ENCODE results near the gene ORC3. TPM values are rescaled to one million over a fixed set of nuclear protein-coding genes. Genes with fewer than 3 reads are reported as not detected.
"Not testable (repeated sequence)": the region's sequence is repeated elsewhere in the genome, so short reads cannot be mapped to it uniquely, and the experiment has no call there.

Gene ORC3
- polyA plus RNA-seq, 2 donors: 8.1 to 8.5 TPM

- Histone ChIP-seq H3K27me3 (ENCODE audit: control insufficient read depth in 1 of 2, insufficient read depth in 2 of 2, low read length in 2 of 2) (no peaks in the 10 kb centered on the region), H3K4me1 (ENCODE audit: control insufficient read depth in 2 of 2, insufficient read depth in 2 of 2, low read length in 1 of 2) (no peaks in the 10 kb centered on the region), H3K4me3 (ENCODE audit: low read depth in 1 of 2, low read length in 2 of 2) (peak overlapping the region in 1 of 2 donors; percentile 100), H3K9me3 (ENCODE audit: control insufficient read depth in 2 of 2, insufficient read depth in 1 of 2, low read depth in 1 of 2, low read length in 1 of 2) (no peaks in the 10 kb centered on the region), H3K27ac (ENCODE audit: low read depth in 2 of 2, low read length in 1 of 2) (no peak overlapping the region), H3K36me3 (ENCODE audit: control insufficient read depth in 2 of 2, insufficient read depth in 2 of 2, low read length in 1 of 2) (no peaks in the 10 kb centered on the region)
- 10 to 17% methylated on average over 2 of the region's 2 CpGs for WGBS, 2 donors
These were observed 108.6 kb downstream of the ORC3 start for GRCh38 chr6:87698547-87699006.

- Histone ChIP-seq H3K9me3 (ENCODE audit: control insufficient read depth in 2 of 2, insufficient read depth in 1 of 2, low read depth in 1 of 2, low read length in 1 of 2) (no peaks in the 10 kb centered on the region), H3K36me3 (ENCODE audit: control insufficient read depth in 2 of 2, insufficient read depth in 2 of 2, low read length in 1 of 2) (no peaks in the 10 kb centered on the region), H3K4me1 (ENCODE audit: control insufficient read depth in 2 of 2, insufficient read depth in 2 of 2, low read length in 1 of 2) (no peaks in the 10 kb centered on the region), H3K27me3 (ENCODE audit: control insufficient read depth in 1 of 2, insufficient read depth in 2 of 2, low read length in 2 of 2) (no peaks in the 10 kb centered on the region), H3K27ac (ENCODE audit: low read depth in 2 of 2, low read length in 1 of 2) (no peak overlapping the region), H3K4me3 (ENCODE audit: low read depth in 1 of 2, low read length in 2 of 2) (peak overlapping the region in 1 of 2 donors; percentile 100)
- WGBS, 2 donors: 1 to 2% methylated on average over 4 of the region's 4 CpGs
These were observed 109.6 kb downstream of the ORC3 start for GRCh38 chr6:87699576-87699975.

- Histone ChIP-seq H3K27ac (ENCODE audit: low read depth in 2 of 2, low read length in 1 of 2) (peak overlapping the region; percentile 99 to 100), H3K9me3 (ENCODE audit: control insufficient read depth in 2 of 2, insufficient read depth in 1 of 2, low read depth in 1 of 2, low read length in 1 of 2) (no peaks in the 10 kb centered on the region), H3K4me1 (ENCODE audit: control insufficient read depth in 2 of 2, insufficient read depth in 2 of 2, low read length in 1 of 2) (no peaks in the 10 kb centered on the region), H3K27me3 (ENCODE audit: control insufficient read depth in 1 of 2, insufficient read depth in 2 of 2, low read length in 2 of 2) (no peaks in the 10 kb centered on the region), H3K4me3 (ENCODE audit: low read depth in 1 of 2, low read length in 2 of 2) (peak overlapping the region; percentile 79 to 100), H3K36me3 (ENCODE audit: control insufficient read depth in 2 of 2, insufficient read depth in 2 of 2, low read length in 1 of 2) (no peaks in the 10 kb centered on the region)
- 0 to 1% methylated on average over 18 of the region's 18 CpGs for WGBS, 2 donors
These were observed 110.7 kb downstream of the ORC3 start for GRCh38 chr6:87700397-87701343.

- WGBS, 2 donors: 0 to 1% methylated on average over 36 of the region's 36 CpGs
- Histone ChIP-seq H3K27me3 (ENCODE audit: control insufficient read depth in 1 of 2, insufficient read depth in 2 of 2, low read length in 2 of 2) (no peaks in the 10 kb centered on the region), H3K4me1 (ENCODE audit: control insufficient read depth in 2 of 2, insufficient read depth in 2 of 2, low read length in 1 of 2) (no peaks in the 10 kb centered on the region), H3K4me3 (ENCODE audit: low read depth in 1 of 2, low read length in 2 of 2) (peak overlapping the region; percentile 79 to 100), H3K9me3 (ENCODE audit: control insufficient read depth in 2 of 2, insufficient read depth in 1 of 2, low read depth in 1 of 2, low read length in 1 of 2) (no peaks in the 10 kb centered on the region), H3K27ac (ENCODE audit: low read depth in 2 of 2, low read length in 1 of 2) (peak overlapping the region; percentile 99 to 100), H3K36me3 (ENCODE audit: control insufficient read depth in 2 of 2, insufficient read depth in 2 of 2, low read length in 1 of 2) (no peaks in the 10 kb centered on the region)
These were observed 111.4 kb downstream of the ORC3 start for GRCh38 chr6:87701344-87701675.

- peak within 1 kb of the TSS; percentile 99 to 100 for H3K27ac ChIP-seq (ENCODE audit: low read depth in 2 of 2, low read length in 1 of 2)
- 0% methylated on average over 68 to 88 of the region's 88 CpGs for WGBS, 2 donors
- H3K9me3 ChIP-seq (ENCODE audit: control insufficient read depth in 2 of 2, insufficient read depth in 1 of 2, low read depth in 1 of 2, low read length in 1 of 2): no peaks in the 10 kb centered on the region
- no peaks in the 10 kb centered on the region for H3K4me1 ChIP-seq (ENCODE audit: control insufficient read depth in 2 of 2, insufficient read depth in 2 of 2, low read length in 1 of 2)
- peak within 1 kb of the TSS; percentile 79 to 100 for H3K4me3 ChIP-seq (ENCODE audit: low read depth in 1 of 2, low read length in 2 of 2)
- H3K27me3 ChIP-seq (ENCODE audit: control insufficient read depth in 1 of 2, insufficient read depth in 2 of 2, low read length in 2 of 2): no peaks in the 10 kb centered on the region
- H3K36me3 ChIP-seq (ENCODE audit: control insufficient read depth in 2 of 2, insufficient read depth in 2 of 2, low read length in 1 of 2): no peaks in the 10 kb centered on the region
These were observed 112.0 kb downstream of the ORC3 start, which contains the start of gene AKIRIN2 for GRCh38 chr6:87701676-87702588. TSS of gene AKIRIN2 (minus strand) at chr6:87702233. CDS start at chr6:87701684, 549 bp downstream.

- 2% methylated on average over 7 of the region's 7 CpGs for WGBS, 2 donors
- H3K9me3 ChIP-seq (ENCODE audit: control insufficient read depth in 2 of 2, insufficient read depth in 1 of 2, low read depth in 1 of 2, low read length in 1 of 2): no peaks in the 10 kb centered on the region
- peak overlapping the region; percentile 31 to 100 for H3K4me3 ChIP-seq (ENCODE audit: low read depth in 1 of 2, low read length in 2 of 2)
- no peaks in the 10 kb centered on the region for H3K27me3 ChIP-seq (ENCODE audit: control insufficient read depth in 1 of 2, insufficient read depth in 2 of 2, low read length in 2 of 2)
- peak overlapping the region; percentile 33 to 75 for H3K27ac ChIP-seq (ENCODE audit: low read depth in 2 of 2, low read length in 1 of 2)
- no peaks in the 10 kb centered on the region for H3K4me1 ChIP-seq (ENCODE audit: control insufficient read depth in 2 of 2, insufficient read depth in 2 of 2, low read length in 1 of 2)
- no peaks in the 10 kb centered on the region for H3K36me3 ChIP-seq (ENCODE audit: control insufficient read depth in 2 of 2, insufficient read depth in 2 of 2, low read length in 1 of 2)
These were observed 112.6 kb downstream of the ORC3 start for GRCh38 chr6:87702589-87702945.

- H3K27ac ChIP-seq (ENCODE audit: low read depth in 2 of 2, low read length in 1 of 2): peak overlapping the region in 1 of 2 donors; percentile 75
- WGBS, 2 donors: 80 to 81% methylated on average over 19 of the region's 19 CpGs
- H3K4me3 ChIP-seq (ENCODE audit: low read depth in 1 of 2, low read length in 2 of 2): peak overlapping the region in 1 of 2 donors; percentile 100
These were observed 113.1 kb downstream of the ORC3 start for GRCh38 chr6:87703039-87703438.

GRCh38 chr6:87705070-87705691, 115.2 kb downstream of the ORC3 start:
- no peaks in the 10 kb centered on the region for H3K36me3 ChIP-seq (ENCODE audit: control insufficient read depth in 2 of 2, insufficient read depth in 2 of 2, low read length in 1 of 2)
- WGBS, 2 donors: 81% methylated on average over 4 of the region's 4 CpGs
- H3K27me3 ChIP-seq (ENCODE audit: control insufficient read depth in 1 of 2, insufficient read depth in 2 of 2, low read length in 2 of 2): no peaks in the 10 kb centered on the region
- no peak overlapping the region for H3K27ac ChIP-seq (ENCODE audit: low read depth in 2 of 2, low read length in 1 of 2)
- H3K9me3 ChIP-seq (ENCODE audit: control insufficient read depth in 2 of 2, insufficient read depth in 1 of 2, low read depth in 1 of 2, low read length in 1 of 2): no peaks in the 10 kb centered on the region
- H3K4me1 ChIP-seq (ENCODE audit: control insufficient read depth in 2 of 2, insufficient read depth in 2 of 2, low read length in 1 of 2): no peaks in the 10 kb centered on the region
- H3K4me3 ChIP-seq (ENCODE audit: low read depth in 1 of 2, low read length in 2 of 2): no peak overlapping the region

More at GRCh38 chr6:87703039-87703438, 113.1 kb downstream of the ORC3 start:
- not testable (repeated sequence) for H3K9me3 ChIP-seq (ENCODE audit: control insufficient read depth in 2 of 2, insufficient read depth in 1 of 2, low read depth in 1 of 2, low read length in 1 of 2); H3K27me3 ChIP-seq (ENCODE audit: control insufficient read depth in 1 of 2, insufficient read depth in 2 of 2, low read length in 2 of 2); H3K4me1 ChIP-seq (ENCODE audit: control insufficient read depth in 2 of 2, insufficient read depth in 2 of 2, low read length in 1 of 2); H3K36me3 ChIP-seq (ENCODE audit: control insufficient read depth in 2 of 2, insufficient read depth in 2 of 2, low read length in 1 of 2)
